K562 (cell line): ENCODE results near the gene WFIKKN2. TPM values are rescaled to one million over a fixed set of nuclear protein-coding genes. Genes with fewer than 3 reads are reported as not detected.

Source experiments
- polyA plus RNA-seq, 8 experiments: library from polyadenylated mRNA; depleted of rRNA in 4 of 8; stranded (reverse) in 5 of 8; unstranded in 3 of 8; fragments of >200 nt; fragmentation: Nextera tagmentation in 2 of 8; fragmentation: Illumina TruSeq in 1 of 8; extraction: Ambion mirVana in 2 of 8; extraction: Trizol in 1 of 8; gene quantifications; 2 replicates each; pipeline versions ENCODE4 v1.2.1 to v1.2.3, GENCODE V29; 2011 to 2014; ENCODE audit warnings: inconsistent platforms in 1 of 8, missing spikeins in 1 of 8
- small RNA-seq: library from RNA; depleted of rRNA; stranded (forward); fragments of <200 nt; gene quantifications from one replicate; pipeline ENCODE3, GENCODE V24; 2014
- total RNA-seq, 7 experiments: library from RNA; depleted of rRNA in 6 of 7; stranded (reverse); fragments of >200 nt in 6 of 7; fragmentation: Illumina TruSeq in 2 of 7; extraction: Trizol in 2 of 7; gene quantifications; 2 replicates each; pipeline versions ENCODE4 v1.2.1 to v1.2.3, GENCODE V29; 2011 to 2021; ENCODE audit warnings: low replicate concordance in 1 of 7

The WFIKKN2 gene
- total and polyA plus RNA-seq, 9 of the 15 experiments (the other 6 are each of a cell fraction or from before 2014, with no cell fraction given): 0.07 TPM; not detected in 8

Small RNA genes within 50 kb of the gene (small RNA-seq; reads per million reads assigned to genes)
- not detected for gene AC005921.1

Other genes with a start within 250 kb of the WFIKKN2 start
- not detected in 2 replicates for gene ABCC3, start 200.7 kb upstream of the WFIKKN2 start, total RNA-seq (2014; rRNA removed)
- gene ABCC3, start 200.7 kb upstream of the WFIKKN2 start, total RNA-seq (2014; rRNA removed; fragmentation: Illumina TruSeq; extraction: Trizol): not detected in 2 replicates
- gene ABCC3, start 200.7 kb upstream of the WFIKKN2 start, total RNA-seq (2015; rRNA removed; fragmentation: Illumina TruSeq; extraction: Trizol): not detected in 2 replicates
- gene ABCC3, start 200.7 kb upstream of the WFIKKN2 start, total RNA-seq (2021): 0.34 and 1.6 TPM in 2 replicates
- 0.78 and 0.93 TPM in 2 replicates for gene ABCC3, start 200.7 kb upstream of the WFIKKN2 start, polyA plus RNA-seq (2011; rRNA removed)
- not detected in 2 replicates for gene ABCC3, start 200.7 kb upstream of the WFIKKN2 start, polyA plus RNA-seq (2014; fragmentation: Illumina TruSeq; extraction: Trizol)
- under 1 TPM in 1 of 2 experiments, not detected in 1; 0.03 TPM for gene ABCC3, start 200.7 kb upstream of the WFIKKN2 start, polyA plus RNA-seq (2014; fragmentation: Nextera tagmentation; extraction: Ambion mirVana)
- gene ABCC3, start 200.7 kb upstream of the WFIKKN2 start, polyA plus RNA-seq (2014; rRNA removed): 0.07 TPM in 1 of 2 replicates, not detected in the other
- 16.6 and 17.8 TPM in 2 replicates for gene ANKRD40, start 127.7 kb upstream of the WFIKKN2 start, total RNA-seq (2014; rRNA removed)
- gene ANKRD40, start 127.7 kb upstream of the WFIKKN2 start, total RNA-seq (2014; rRNA removed; fragmentation: Illumina TruSeq; extraction: Trizol): 28.1 and 30.5 TPM in 2 replicates
- 26.8 and 27.7 TPM in 2 replicates for gene ANKRD40, start 127.7 kb upstream of the WFIKKN2 start, total RNA-seq (2015; rRNA removed; fragmentation: Illumina TruSeq; extraction: Trizol)
- gene ANKRD40, start 127.7 kb upstream of the WFIKKN2 start, total RNA-seq (2021): 26.1 and 28.3 TPM in 2 replicates
- 23.6 and 28.4 TPM in 2 replicates for gene ANKRD40, start 127.7 kb upstream of the WFIKKN2 start, polyA plus RNA-seq (2011; rRNA removed)
- gene ANKRD40, start 127.7 kb upstream of the WFIKKN2 start, polyA plus RNA-seq (2014; fragmentation: Illumina TruSeq; extraction: Trizol): 26.1 and 28.9 TPM in 2 replicates
- 1 to 10 TPM; 9.0 to 9.9 TPM for gene ANKRD40, start 127.7 kb upstream of the WFIKKN2 start, polyA plus RNA-seq (2014; fragmentation: Nextera tagmentation; extraction: Ambion mirVana)
- gene ANKRD40, start 127.7 kb upstream of the WFIKKN2 start, polyA plus RNA-seq (2014; rRNA removed): 17.5 and 19.4 TPM in 2 replicates
- gene LUC7L3, start 116.0 kb upstream of the WFIKKN2 start, total RNA-seq (2014; rRNA removed): 86.0 and 109 TPM in 2 replicates
- 108 and 126 TPM in 2 replicates for gene LUC7L3, start 116.0 kb upstream of the WFIKKN2 start, total RNA-seq (2014; rRNA removed; fragmentation: Illumina TruSeq; extraction: Trizol)
- gene LUC7L3, start 116.0 kb upstream of the WFIKKN2 start, total RNA-seq (2015; rRNA removed; fragmentation: Illumina TruSeq; extraction: Trizol): 116 and 127 TPM in 2 replicates
- gene LUC7L3, start 116.0 kb upstream of the WFIKKN2 start, total RNA-seq (2021): 120 and 134 TPM in 2 replicates
- gene LUC7L3, start 116.0 kb upstream of the WFIKKN2 start, polyA plus RNA-seq (2011; rRNA removed): 171 and 189 TPM in 2 replicates
- 176 and 206 TPM in 2 replicates for gene LUC7L3, start 116.0 kb upstream of the WFIKKN2 start, polyA plus RNA-seq (2014; fragmentation: Illumina TruSeq; extraction: Trizol)
- gene LUC7L3, start 116.0 kb upstream of the WFIKKN2 start, polyA plus RNA-seq (2014; fragmentation: Nextera tagmentation; extraction: Ambion mirVana): 10 to 100 TPM; 80.8 to 97.7 TPM
- 207 and 284 TPM in 2 replicates for gene LUC7L3, start 116.0 kb upstream of the WFIKKN2 start, polyA plus RNA-seq (2014; rRNA removed)
- not detected in 2 replicates for gene ANKRD40CL, start 68.1 kb upstream of the WFIKKN2 start, total RNA-seq (2014; rRNA removed)
- not detected in 2 replicates for gene ANKRD40CL, start 68.1 kb upstream of the WFIKKN2 start, total RNA-seq (2014; rRNA removed; fragmentation: Illumina TruSeq; extraction: Trizol)
- not detected in 2 replicates for gene ANKRD40CL, start 68.1 kb upstream of the WFIKKN2 start, total RNA-seq (2015; rRNA removed; fragmentation: Illumina TruSeq; extraction: Trizol)
- not detected in 2 replicates for gene ANKRD40CL, start 68.1 kb upstream of the WFIKKN2 start, total RNA-seq (2021)
- not detected in 2 replicates for gene ANKRD40CL, start 68.1 kb upstream of the WFIKKN2 start, polyA plus RNA-seq (2011; rRNA removed)
- gene ANKRD40CL, start 68.1 kb upstream of the WFIKKN2 start, polyA plus RNA-seq (2014; fragmentation: Illumina TruSeq; extraction: Trizol): not detected in 2 replicates
- gene ANKRD40CL, start 68.1 kb upstream of the WFIKKN2 start, polyA plus RNA-seq (2014; fragmentation: Nextera tagmentation; extraction: Ambion mirVana): not detected
- gene ANKRD40CL, start 68.1 kb upstream of the WFIKKN2 start, polyA plus RNA-seq (2014; rRNA removed): not detected in 2 replicates
- 4.8 and 13.9 TPM in 2 replicates for gene TOB1, start 30.8 kb downstream of the WFIKKN2 start, total RNA-seq (2014; rRNA removed)
- 12.4 and 13.2 TPM in 2 replicates for gene TOB1, start 30.8 kb downstream of the WFIKKN2 start, total RNA-seq (2014; rRNA removed; fragmentation: Illumina TruSeq; extraction: Trizol)
- 13.2 TPM in 2 replicates for gene TOB1, start 30.8 kb downstream of the WFIKKN2 start, total RNA-seq (2015; rRNA removed; fragmentation: Illumina TruSeq; extraction: Trizol)
- 29.9 and 31.0 TPM in 2 replicates for gene TOB1, start 30.8 kb downstream of the WFIKKN2 start, total RNA-seq (2021)
- gene TOB1, start 30.8 kb downstream of the WFIKKN2 start, polyA plus RNA-seq (2011; rRNA removed): 10.5 and 10.8 TPM in 2 replicates
- gene TOB1, start 30.8 kb downstream of the WFIKKN2 start, polyA plus RNA-seq (2014; fragmentation: Illumina TruSeq; extraction: Trizol): 14.9 and 17.6 TPM in 2 replicates
- 10 to 100 TPM; 44.9 to 63.7 TPM for gene TOB1, start 30.8 kb downstream of the WFIKKN2 start, polyA plus RNA-seq (2014; fragmentation: Nextera tagmentation; extraction: Ambion mirVana)
- gene TOB1, start 30.8 kb downstream of the WFIKKN2 start, polyA plus RNA-seq (2014; rRNA removed): 10.9 and 11.8 TPM in 2 replicates